RWPE2 (cell line): Measurements from ENCODE around the gene ACYP1.

ENCODE experiments used
- ATAC-seq: fragments of 200-7000 bp; cut with Tn5 transposase; 3 replicates; pipeline ENCODE4 v1.9.1; 2021; ENCODE audit warnings: low read depth
- DNase-seq: peaks from one replicate; pipeline ENCODE4 v3.0.0-alpha.2; 2020; ENCODE audit warnings: low spot score
- H3K27ac ChIP-seq: fragments of 450-650 bp; 2 replicates; pipeline ENCODE4 v1.5.1; 2017; ENCODE audit warnings: mild to moderate bottlenecking; ENCODE audit not compliant: poor library complexity, severe bottlenecking
- H3K27me3 ChIP-seq: fragments of 250-450 bp; sonication (Bioruptor Pico); 2 replicates; pipeline ENCODE4 v1.5.1; 2021; ENCODE audit warnings: mild to moderate bottlenecking, moderate library complexity; ENCODE audit not compliant: insufficient read depth, poor library complexity, severe bottlenecking
- H3K36me3 ChIP-seq: fragments of 250-450 bp; sonication (Bioruptor Pico); 2 replicates; pipeline ENCODE4 v1.5.1; 2020; ENCODE audit warnings: low read depth, mild to moderate bottlenecking, moderate library complexity
- H3K4me1 ChIP-seq: fragments of 250-450 bp; sonication (Bioruptor Pico); 2 replicates; pipeline ENCODE4 v1.5.1; 2021; ENCODE audit warnings: mild to moderate bottlenecking, moderate library complexity; ENCODE audit not compliant: insufficient read depth, poor library complexity, severe bottlenecking
- H3K4me3 ChIP-seq: fragments of 250-450 bp; sonication (Bioruptor Pico); 2 replicates; pipeline ENCODE4 v1.5.1; 2021; ENCODE audit warnings: mild to moderate bottlenecking, moderate library complexity; ENCODE audit not compliant: severe bottlenecking
- H3K9me3 ChIP-seq: fragments of 250-450 bp; sonication (Bioruptor Pico); 2 replicates; pipeline ENCODE4 v1.5.1; 2021; ENCODE audit warnings: mild to moderate bottlenecking, moderate library complexity; ENCODE audit not compliant: severe bottlenecking
- CTCF ChIP-seq: fragments of 450-650 bp; IDR thresholded peaks from one replicate; pipeline ENCODE4 v1.5.1; 2017; ENCODE audit warnings: mild to moderate bottlenecking, moderate library complexity; ENCODE audit not compliant: poor library complexity, severe bottlenecking

The ACYP1 gene

GRCh38 chr14:75098212-75098611 lies 34.4 kb upstream of the ACYP1 start:
- ATAC-seq (no peak), DNase-seq (no peak)
- Histone ChIP-seq H3K27ac (no peak overlapping the region), H3K27me3 (no peaks in the 10 kb centered on the region), H3K9me3 (no peaks in the 10 kb centered on the region), H3K36me3 (peaks cover 98% of the 10 kb centered on the region), H3K4me3 (no peak overlapping the region), H3K4me1 (no peaks in the 10 kb centered on the region)
- no peak for TF ChIP-seq CTCF

GRCh38 chr14:75096959-75097358 lies 33.1 kb upstream of the ACYP1 start:
- no peak for TF ChIP-seq CTCF
- H3K27me3 ChIP-seq, result no peaks in the 10 kb centered on the region
- peaks cover 98% of the 10 kb centered on the region for H3K36me3 ChIP-seq
- no peaks in the 10 kb centered on the region for H3K9me3 ChIP-seq
- H3K4me3 ChIP-seq, result no peak overlapping the region
- no peak for ATAC-seq
- H3K4me1 ChIP-seq, result no peaks in the 10 kb centered on the region
- no peak for DNase-seq
- H3K27ac ChIP-seq, result no peak overlapping the region

GRCh38 chr14:75095690-75096089 lies 31.9 kb upstream of the ACYP1 start:
- DNase-seq (no peak), ATAC-seq (no peak)
- Histone ChIP-seq H3K9me3 (no peaks in the 10 kb centered on the region), H3K4me3 (no peak overlapping the region), H3K36me3 (peaks cover 95% of the 10 kb centered on the region), H3K27me3 (no peaks in the 10 kb centered on the region), H3K27ac (no peak overlapping the region), H3K4me1 (no peaks in the 10 kb centered on the region)
- no peak for TF ChIP-seq CTCF

GRCh38 chr14:75094896-75095295 lies 31.1 kb upstream of the ACYP1 start:
- DNase-seq (no peak), ATAC-seq (no peak)
- TF ChIP-seq CTCF, result no peak
- H3K9me3 ChIP-seq, result no peaks in the 10 kb centered on the region
- no peaks in the 10 kb centered on the region for H3K27me3 ChIP-seq
- H3K36me3 ChIP-seq, result peaks cover 95% of the 10 kb centered on the region
- H3K27ac ChIP-seq, result no peak overlapping the region
- no peak overlapping the region for H3K4me3 ChIP-seq
- no peaks in the 10 kb centered on the region for H3K4me1 ChIP-seq

- H3K4me3 ChIP-seq, result no peak overlapping the region
- no peaks in the 10 kb centered on the region for H3K27me3 ChIP-seq
- no peak for TF ChIP-seq CTCF
- no peaks in the 10 kb centered on the region for H3K9me3 ChIP-seq
- H3K27ac ChIP-seq, result no peak overlapping the region
- DNase-seq (no peak), ATAC-seq (no peak)
- H3K4me1 ChIP-seq, result no peaks in the 10 kb centered on the region
- peaks cover 90% of the 10 kb centered on the region for H3K36me3 ChIP-seq
These were observed 28.9 kb upstream of the ACYP1 start for GRCh38 chr14:75092698-75093097.
